HG02870 (cell line): ENCODE results near the gene PLCH1.

Experiments
- ATAC-seq: cut with Tn5 transposase; IDR thresholded peaks from one replicate; pipeline ENCODE4 v1.9.1; 2021; ENCODE audit warnings: mild to moderate bottlenecking, moderate library complexity; ENCODE audit not compliant: unreplicated experiment

The PLCH1 gene

DNA sequence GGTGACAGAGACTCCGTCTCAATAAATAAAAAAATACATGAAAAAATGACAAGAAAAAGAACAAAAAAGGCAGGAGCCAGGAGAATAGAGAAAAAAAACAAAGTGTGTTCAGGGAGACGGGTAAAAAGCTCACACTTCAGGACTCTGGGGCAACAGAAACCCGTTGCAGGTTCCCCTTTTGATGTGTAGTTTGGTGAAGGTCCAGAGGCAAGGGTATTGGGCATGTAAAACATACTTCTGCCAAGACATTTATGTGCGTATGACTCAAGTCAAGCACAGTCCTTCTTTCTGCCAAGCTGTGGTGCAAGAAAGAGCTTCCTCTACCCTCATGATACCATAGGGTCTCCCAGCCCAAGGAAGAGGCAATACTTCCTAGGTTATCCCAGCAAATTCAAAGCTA, 418.0 kb downstream of the PLCH1 start:
- no peak for ATAC-seq

DNA sequence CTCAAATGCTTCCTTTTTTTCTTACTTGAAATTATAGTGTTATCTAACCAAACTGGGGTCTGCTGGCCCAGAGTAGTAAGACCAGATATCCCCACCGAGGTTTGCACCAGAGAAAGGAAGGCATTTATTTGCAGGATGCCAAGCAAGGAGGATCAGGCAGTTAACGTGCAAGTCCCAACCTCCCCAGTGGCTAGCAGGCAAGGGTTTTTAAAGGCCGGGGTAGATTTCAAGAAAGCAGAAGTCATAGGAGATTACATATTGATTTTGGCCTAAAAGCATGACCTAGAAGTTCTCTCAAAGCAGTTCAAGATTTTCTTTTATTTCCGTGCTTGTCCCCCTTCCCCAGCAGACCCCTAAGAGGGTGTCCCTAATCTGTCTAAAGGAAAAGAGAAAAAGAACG, 418.6 kb downstream of the PLCH1 start:
- ATAC-seq = no peak
